Retinal pigment epithelial cell (primary cell): Measurements from ENCODE around the gene EGFR.

Experiments
- DNase-seq: peaks from one replicate; pipeline ENCODE4 v3.0.0-alpha.2; 2010; ENCODE audit warnings: low read depth
- H3K4me3 ChIP-seq: 2 replicates; pipeline ENCODE4 v1.5.1; 2011; ENCODE audit warnings: mild to moderate bottlenecking, low read length, control low read depth, moderate library complexity
- TF ChIP-seq, protein P1 (sequence below): conservative IDR thresholded peaks from 2 replicates; pipeline ENCODE4 v1.5.1; 2011; ENCODE audit warnings: low read depth, low read length, control low read depth, inconsistent platforms

The EGFR gene

GRCh38 chr7:55060636-55061022 lies 41.8 kb downstream of the EGFR start:
- no peak for DNase-seq
- no peak overlapping the region for H3K4me3 ChIP-seq
- TF ChIP-seq, protein P1, sequence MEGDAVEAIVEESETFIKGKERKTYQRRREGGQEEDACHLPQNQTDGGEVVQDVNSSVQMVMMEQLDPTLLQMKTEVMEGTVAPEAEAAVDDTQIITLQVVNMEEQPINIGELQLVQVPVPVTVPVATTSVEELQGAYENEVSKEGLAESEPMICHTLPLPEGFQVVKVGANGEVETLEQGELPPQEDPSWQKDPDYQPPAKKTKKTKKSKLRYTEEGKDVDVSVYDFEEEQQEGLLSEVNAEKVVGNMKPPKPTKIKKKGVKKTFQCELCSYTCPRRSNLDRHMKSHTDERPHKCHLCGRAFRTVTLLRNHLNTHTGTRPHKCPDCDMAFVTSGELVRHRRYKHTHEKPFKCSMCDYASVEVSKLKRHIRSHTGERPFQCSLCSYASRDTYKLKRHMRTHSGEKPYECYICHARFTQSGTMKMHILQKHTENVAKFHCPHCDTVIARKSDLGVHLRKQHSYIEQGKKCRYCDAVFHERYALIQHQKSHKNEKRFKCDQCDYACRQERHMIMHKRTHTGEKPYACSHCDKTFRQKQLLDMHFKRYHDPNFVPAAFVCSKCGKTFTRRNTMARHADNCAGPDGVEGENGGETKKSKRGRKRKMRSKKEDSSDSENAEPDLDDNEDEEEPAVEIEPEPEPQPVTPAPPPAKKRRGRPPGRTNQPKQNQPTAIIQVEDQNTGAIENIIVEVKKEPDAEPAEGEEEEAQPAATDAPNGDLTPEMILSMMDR: no peak

GRCh38 chr7:55061726-55062499 lies 43.1 kb downstream of the EGFR start:
- TF ChIP-seq, protein P1: no peak
- no peak for DNase-seq
- no peak overlapping the region for H3K4me3 ChIP-seq

- H3K4me3 ChIP-seq: no peak overlapping the region
- DNase-seq: no peak
- TF ChIP-seq, protein P1: no peak
Observed at GRCh38 chr7:55063061-55063460, 44.2 kb downstream of the EGFR start.

DNA sequence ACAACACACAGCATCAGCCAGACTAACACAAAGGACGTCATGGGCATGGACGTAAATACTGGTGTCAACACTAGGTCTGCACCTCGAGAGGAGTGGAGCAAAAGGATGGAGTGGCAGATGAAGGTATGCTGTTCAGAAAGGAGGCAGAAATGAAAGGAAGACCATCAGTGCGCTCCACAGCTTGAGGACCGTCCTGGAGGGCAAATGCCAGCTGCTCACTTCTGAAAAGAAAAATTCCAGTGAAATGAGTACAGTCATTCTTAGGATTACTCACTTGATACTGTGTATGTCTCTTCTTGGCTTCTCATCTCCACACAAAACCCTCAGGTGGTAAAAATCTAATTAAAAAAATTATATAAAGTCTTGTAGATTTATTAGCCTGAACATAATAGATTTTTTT lies 44.8 kb downstream of the EGFR start:
- TF ChIP-seq, protein P1: no peak
- no peak overlapping the region for H3K4me3 ChIP-seq
- no peak for DNase-seq

DNA sequence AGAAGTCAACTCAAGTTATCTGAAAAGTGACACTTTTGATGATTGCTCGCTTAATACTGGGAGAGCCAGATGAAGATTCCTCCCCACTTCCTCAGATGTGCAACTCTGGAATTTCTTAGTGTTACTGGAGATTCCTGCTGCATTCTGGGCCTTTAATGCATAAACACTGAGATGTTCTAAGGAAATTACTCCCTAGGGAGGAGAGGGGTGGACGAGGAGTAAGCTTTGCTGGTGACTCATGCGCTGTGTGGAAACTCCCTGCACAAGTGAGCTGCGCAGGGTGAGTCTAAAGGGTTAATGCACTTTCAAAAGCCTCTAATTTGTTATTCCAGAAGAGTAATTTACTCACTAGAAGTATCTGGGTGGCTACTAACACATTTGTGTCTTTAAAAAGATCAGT lies 46.3 kb downstream of the EGFR start:
- TF ChIP-seq, protein P1: no peak
- DNase-seq: no peak

GRCh38 chr7:55065511-55066229 lies 46.9 kb downstream of the EGFR start:
- TF ChIP-seq, protein P1: peak; percentile 18
- peak overlapping the region; percentile 12 for H3K4me3 ChIP-seq
- no peak for DNase-seq

More for the DNA sequence above, 46.3 kb downstream of the EGFR start:
- no peak overlapping the region for H3K4me3 ChIP-seq
